ENCODE data around the gene SULT1A2. TPM values are rescaled to one million over a fixed set of nuclear protein-coding genes. Genes with fewer than 3 reads are reported as not detected.

The SULT1A2 gene
- total RNA-seq, 2 donors from 2014 or later = 0.48 TPM; not detected in 1

DNA sequence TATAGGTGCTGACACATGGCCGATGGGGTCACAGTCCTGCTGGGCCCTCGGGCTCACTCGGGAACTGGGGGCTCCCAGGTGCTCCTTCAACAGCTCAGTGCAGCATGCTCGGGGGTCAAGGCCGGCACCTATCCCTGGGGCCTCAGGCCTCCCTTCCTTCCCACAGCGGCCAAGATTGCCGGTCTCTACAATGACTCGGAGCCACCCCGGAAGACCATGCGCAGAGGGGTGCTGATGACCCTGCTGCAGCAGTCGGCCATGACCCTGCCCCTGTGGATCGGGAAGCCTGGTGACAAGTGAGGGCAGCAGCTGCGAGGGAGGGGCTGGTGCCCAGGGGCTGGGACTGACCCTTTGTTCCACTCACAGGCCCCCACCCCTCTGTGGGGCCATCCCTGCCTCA lies 6.9 kb downstream of the SULT1A2 start:
- Mint-ChIP-seq H3K27me3 (no peaks in the 10 kb centered on the region), H3K4me1 (no peaks in the 10 kb centered on the region), H3K9me3 (no peaks in the 10 kb centered on the region), H3K4me3 (no peak overlapping the region), H3K27ac (no peak overlapping the region), H3K36me3 (ENCODE audit: low read depth) (peaks cover 71% of the 10 kb centered on the region)
- no peak for ATAC-seq (replicated peaks)

DNA sequence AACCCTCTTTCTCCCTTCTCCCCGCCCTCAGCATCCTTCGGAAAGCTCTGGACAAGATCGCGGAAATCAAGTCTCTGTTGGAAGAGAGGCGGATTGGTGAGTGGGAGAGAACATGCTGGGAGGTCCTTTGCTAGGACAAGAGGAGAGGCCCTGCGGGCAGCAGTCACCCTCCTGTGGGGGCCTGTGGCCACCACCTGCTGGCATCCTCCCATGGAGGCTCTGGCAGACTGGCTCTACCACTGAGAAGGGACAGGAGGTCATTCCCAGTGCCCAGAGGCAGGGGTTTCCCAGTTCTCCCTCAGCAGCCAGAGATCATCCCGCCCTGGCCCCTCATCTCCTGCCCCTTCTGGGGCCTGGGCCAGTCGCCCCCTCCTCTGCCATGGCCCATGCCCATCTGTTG lies 7.8 kb downstream of the SULT1A2 start:
- ATAC-seq (replicated peaks) = no peak
- Mint-ChIP-seq H3K9me3 (no peaks in the 10 kb centered on the region), H3K4me1 (no peaks in the 10 kb centered on the region), H3K36me3 (ENCODE audit: low read depth) (peaks cover 76% of the 10 kb centered on the region), H3K27me3 (no peaks in the 10 kb centered on the region), H3K27ac (peak overlapping the region; percentile 26), H3K4me3 (no peak overlapping the region)

DNA sequence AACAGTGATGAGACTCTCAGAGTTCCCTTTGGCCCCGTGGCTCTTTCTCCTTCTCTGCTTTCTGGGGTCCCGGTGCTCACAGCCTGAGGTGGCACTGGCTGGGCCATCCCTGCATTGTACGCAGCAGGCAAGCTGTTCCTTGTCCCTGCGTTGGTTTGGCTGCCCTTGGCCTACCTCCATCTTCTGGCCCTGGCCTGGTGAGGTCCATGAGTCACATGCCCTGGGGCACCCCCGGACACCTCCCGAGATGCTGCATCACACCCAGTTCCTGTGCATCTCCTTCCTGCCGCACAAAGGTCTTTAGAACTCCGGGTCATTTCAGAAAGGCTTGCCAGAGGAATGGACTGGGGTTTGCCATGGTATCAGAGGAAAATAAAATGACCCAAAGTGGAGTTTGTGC lies 9.5 kb downstream of the SULT1A2 start:
- H3K9me3 Mint-ChIP-seq = no peaks in the 10 kb centered on the region
- H3K36me3 Mint-ChIP-seq (ENCODE audit: low read depth) = peaks cover 89% of the 10 kb centered on the region
- no peak overlapping the region for H3K4me3 Mint-ChIP-seq
- ATAC-seq (replicated peaks) = no peak
- peak overlapping the region; percentile 50 for H3K27ac Mint-ChIP-seq
- no peaks in the 10 kb centered on the region for H3K4me1 Mint-ChIP-seq
- no peaks in the 10 kb centered on the region for H3K27me3 Mint-ChIP-seq

DNA sequence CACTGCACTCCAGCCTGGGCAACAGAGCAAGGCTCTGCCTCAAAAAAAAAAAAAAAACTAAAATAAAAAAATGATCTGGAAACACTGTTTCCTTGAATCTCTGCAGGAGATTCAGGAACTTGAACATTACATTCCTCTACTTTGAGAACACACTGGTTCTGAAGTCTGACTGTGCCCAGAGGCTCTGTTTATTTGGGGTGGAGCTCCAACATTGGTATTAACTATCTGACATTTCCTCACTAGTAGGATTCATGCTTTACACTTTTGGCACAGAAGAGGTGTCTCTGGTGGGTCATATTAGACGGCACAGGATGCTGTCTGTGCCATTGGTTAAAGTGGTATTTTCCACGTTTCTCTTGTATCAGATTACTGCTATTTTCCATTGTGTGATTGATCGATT lies 10.4 kb downstream of the SULT1A2 start:
- no peak for ATAC-seq (replicated peaks)
- Mint-ChIP-seq H3K4me1 (no peaks in the 10 kb centered on the region), H3K4me3 (no peak overlapping the region), H3K27me3 (no peaks in the 10 kb centered on the region), H3K36me3 (ENCODE audit: low read depth) (peaks cover 89% of the 10 kb centered on the region), H3K27ac (no peak overlapping the region), H3K9me3 (no peaks in the 10 kb centered on the region)

DNA sequence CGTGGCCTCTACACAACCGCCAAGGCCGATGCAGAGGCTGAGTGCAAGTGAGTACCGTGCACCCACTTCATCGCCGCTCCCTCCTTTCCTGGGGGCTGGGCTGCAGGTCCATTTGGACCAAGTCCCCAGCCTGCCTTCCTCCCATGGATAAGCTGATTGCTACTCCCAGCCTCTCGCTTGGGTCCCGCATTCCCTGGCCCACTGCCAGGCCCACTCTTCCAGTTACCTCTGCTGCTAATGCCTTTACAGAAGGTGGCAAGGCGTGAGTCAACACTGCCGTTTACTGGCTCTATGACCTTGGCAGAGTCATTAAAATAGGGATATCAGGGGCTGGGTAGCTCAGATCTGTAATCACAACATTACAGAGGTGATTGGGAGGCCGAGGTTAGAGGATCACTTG lies 11.2 kb downstream of the SULT1A2 start:
- no peak overlapping the region for H3K27ac Mint-ChIP-seq
- no peaks in the 10 kb centered on the region for H3K4me1 Mint-ChIP-seq
- no peaks in the 10 kb centered on the region for H3K27me3 Mint-ChIP-seq
- no peak overlapping the region for H3K4me3 Mint-ChIP-seq
- no peaks in the 10 kb centered on the region for H3K9me3 Mint-ChIP-seq
- ATAC-seq (replicated peaks) = no peak
- peaks cover 89% of the 10 kb centered on the region for H3K36me3 Mint-ChIP-seq (ENCODE audit: low read depth)

DNA sequence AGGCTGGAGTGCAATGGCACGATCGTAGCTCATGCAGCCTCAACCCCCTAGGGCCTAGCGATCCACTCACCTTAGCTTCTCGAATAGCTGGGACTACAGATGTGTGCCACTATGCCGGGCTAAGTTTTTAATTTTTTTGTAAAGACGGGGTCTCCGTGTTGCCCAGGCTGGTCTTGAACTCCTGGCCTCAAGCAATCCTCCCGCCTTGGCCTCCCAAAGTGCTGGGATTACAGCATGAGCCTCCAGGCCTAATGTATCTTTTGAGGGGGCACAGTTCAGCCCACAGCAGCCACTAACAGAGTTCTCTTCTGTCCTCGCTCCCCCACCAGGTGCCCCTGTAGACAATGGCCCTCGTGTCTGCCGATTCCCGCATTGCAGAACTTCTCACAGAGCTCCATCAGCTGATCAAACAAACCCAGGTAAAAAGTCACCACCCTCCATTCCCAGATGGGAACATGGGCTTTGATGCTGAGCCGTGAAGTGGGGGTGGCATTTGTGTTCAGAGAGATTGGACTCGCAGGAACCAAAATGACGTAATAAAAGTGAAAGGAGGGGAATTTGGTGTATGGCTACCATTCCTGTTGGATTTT lies 16.0 kb downstream of the SULT1A2 start:
- Mint-ChIP-seq H3K27me3 (no peaks in the 10 kb centered on the region), H3K36me3 (ENCODE audit: low read depth) (peaks cover 62% of the 10 kb centered on the region), H3K4me3 (no peak overlapping the region), H3K9me3 (no peaks in the 10 kb centered on the region), H3K27ac (no peak overlapping the region), H3K4me1 (no peaks in the 10 kb centered on the region)
- no peak for ATAC-seq (replicated peaks)

DNA sequence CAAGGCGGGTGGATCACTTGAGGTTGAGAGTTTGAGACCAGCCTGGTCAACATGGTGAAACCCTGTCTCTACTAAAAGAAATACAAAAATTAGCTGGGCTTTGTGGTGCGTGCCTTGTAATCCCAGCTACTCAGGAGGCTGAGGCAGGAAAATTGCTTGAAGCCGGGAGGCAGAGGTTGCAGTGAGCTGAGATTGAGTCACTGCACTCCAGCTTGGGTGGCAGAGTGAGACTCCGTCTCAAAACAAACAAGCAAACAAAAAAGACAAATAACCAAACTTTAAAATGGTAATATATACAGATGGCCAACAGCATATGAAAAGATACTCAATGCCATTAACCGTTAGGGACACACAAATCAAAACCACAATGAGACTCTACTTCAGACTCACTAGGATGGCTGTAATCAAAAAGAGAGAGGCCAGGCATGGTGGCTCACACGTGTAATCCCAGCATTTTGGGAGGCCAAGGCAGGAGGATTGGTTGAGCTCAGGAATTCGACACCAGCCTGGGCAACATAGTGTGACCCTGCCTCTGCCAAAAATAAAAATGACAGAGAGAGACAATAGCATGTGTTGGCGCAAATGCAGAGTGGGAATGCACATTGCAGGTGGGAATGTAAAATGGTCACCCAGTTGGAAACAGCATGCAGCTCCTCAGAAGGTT lies 21.3 kb downstream of the SULT1A2 start:
- Mint-ChIP-seq H3K4me3 (no peak overlapping the region), H3K4me1 (peaks cover 10% of the 10 kb centered on the region), H3K27me3 (no peaks in the 10 kb centered on the region), H3K9me3 (no peaks in the 10 kb centered on the region), H3K36me3 (ENCODE audit: low read depth) (peaks cover 15% of the 10 kb centered on the region), H3K27ac (peak overlapping the region; percentile 3)
- no peak for ATAC-seq (replicated peaks)

DNA sequence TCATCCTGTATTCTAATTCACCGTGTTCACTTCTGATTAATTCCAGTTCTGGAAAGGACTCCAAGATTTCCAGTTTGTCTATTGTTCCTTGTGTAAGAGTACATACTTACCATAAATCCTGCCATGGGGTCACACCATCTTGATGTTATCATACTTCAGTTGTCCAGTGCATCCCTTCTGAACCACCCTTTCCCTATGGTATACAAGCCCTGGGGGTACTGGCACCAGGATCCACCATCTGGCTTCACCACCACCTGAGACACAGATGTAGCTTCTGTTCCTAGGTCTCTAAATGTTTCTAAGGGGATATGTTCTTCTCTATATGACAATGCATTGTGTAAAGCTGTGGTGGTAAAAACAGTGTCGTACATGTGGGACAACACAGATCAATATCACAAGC lies 21.9 kb downstream of the SULT1A2 start:
- no peak for ATAC-seq (replicated peaks)
- Mint-ChIP-seq H3K36me3 (ENCODE audit: low read depth) (peaks cover 15% of the 10 kb centered on the region), H3K9me3 (no peaks in the 10 kb centered on the region), H3K27ac (no peak overlapping the region), H3K4me3 (no peak overlapping the region), H3K4me1 (peaks cover 10% of the 10 kb centered on the region), H3K27me3 (no peaks in the 10 kb centered on the region)

DNA sequence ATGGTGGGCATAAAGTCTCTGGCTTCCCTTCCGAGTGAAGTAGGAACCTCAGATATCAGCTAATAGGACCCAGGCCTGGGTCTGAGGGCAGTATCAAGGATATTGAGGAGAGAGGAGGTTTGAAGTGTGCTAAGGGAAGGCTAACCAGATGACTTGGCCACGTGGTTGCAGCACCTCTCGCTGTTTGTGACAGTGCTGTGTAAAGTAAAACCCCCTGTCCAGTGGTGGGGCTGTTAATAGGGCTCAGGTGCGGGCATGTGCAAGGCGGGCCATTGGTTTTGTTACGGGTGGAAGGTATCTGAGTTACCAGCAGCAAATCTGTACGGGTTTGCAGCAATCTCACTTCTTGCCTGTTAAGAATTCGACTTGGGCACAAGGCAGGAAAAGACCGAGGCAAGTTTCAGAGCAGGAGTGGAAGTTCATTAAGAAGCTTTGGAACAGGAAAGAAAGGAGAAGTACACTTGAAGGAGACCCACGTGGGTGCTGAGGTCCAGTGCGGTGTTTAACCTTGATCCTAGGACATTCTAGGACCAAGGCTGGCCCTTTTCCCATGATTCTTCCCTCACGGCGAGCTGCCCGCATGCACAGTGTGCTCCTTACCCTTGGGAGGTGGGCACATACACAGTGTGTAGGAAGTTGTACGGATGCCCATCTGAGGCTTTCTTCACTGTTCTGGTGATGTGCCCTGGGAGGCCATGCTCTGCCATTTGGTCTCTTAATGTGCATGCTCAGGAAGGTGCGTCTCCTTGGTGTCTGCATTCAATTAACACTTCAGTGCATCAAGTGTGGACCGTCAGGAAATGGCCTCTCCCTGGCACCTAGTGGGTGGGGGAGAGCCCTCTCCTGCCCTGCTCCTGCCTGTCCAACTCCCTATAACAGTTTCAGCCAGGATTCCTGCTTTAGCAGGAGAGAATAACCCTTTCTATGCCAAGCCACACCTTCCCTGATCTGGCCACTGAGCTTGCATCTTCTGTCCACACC lies 22.8 kb downstream of the SULT1A2 start:
- Mint-ChIP-seq H3K4me3 (no peak overlapping the region), H3K27me3 (no peaks in the 10 kb centered on the region), H3K27ac (peak overlapping the region; percentile 24), H3K4me1 (peaks cover 10% of the 10 kb centered on the region), H3K36me3 (ENCODE audit: low read depth) (peaks cover 15% of the 10 kb centered on the region), H3K9me3 (no peaks in the 10 kb centered on the region)
- no peak for ATAC-seq (replicated peaks)

DNA sequence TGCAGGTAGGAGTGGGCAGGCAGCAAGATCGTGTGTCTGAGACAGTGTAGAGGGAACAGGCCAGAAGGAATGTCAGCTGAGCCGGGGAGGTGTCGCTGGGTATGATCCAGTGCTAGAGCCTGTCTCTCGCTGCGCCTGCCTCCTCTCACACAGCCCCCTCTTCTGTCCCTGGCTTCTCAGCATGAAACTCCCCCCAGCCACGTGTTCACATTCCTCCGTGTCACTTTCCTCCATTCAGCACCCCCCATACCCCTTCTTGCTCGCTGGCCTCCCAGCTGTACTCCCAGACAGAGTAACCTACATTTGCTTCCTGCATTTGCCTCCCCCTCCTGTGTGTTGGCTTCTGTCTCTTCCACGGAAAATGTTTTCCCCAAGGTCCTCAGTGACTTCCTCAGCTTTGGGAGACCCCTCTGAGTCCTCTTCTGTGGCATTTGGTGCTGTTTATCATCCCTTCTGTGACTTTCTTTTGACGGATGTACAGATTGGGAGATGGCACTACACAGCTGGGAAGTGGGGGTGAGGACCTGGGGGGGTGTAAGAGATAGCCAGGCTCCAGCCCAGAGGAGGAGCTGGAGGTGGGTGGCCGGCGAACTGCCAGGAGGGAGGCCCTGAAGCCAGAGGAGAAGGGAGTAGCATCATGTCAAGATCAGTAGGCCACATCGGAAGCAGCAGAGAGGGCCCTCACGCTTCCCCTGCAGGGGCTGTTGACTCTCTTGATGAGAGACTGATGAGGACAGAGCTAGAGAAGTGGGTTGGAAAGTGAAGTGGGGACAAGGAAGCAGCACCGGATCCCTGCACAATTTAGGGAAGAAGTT lies 23.9 kb downstream of the SULT1A2 start:
- H3K27ac Mint-ChIP-seq = peak overlapping the region; percentile 24
- peaks cover 10% of the 10 kb centered on the region for H3K36me3 Mint-ChIP-seq (ENCODE audit: low read depth)
- no peaks in the 10 kb centered on the region for H3K27me3 Mint-ChIP-seq
- no peak overlapping the region for H3K4me3 Mint-ChIP-seq
- peaks cover 10% of the 10 kb centered on the region for H3K4me1 Mint-ChIP-seq
- no peaks in the 10 kb centered on the region for H3K9me3 Mint-ChIP-seq
- ATAC-seq (replicated peaks) = no peak

DNA sequence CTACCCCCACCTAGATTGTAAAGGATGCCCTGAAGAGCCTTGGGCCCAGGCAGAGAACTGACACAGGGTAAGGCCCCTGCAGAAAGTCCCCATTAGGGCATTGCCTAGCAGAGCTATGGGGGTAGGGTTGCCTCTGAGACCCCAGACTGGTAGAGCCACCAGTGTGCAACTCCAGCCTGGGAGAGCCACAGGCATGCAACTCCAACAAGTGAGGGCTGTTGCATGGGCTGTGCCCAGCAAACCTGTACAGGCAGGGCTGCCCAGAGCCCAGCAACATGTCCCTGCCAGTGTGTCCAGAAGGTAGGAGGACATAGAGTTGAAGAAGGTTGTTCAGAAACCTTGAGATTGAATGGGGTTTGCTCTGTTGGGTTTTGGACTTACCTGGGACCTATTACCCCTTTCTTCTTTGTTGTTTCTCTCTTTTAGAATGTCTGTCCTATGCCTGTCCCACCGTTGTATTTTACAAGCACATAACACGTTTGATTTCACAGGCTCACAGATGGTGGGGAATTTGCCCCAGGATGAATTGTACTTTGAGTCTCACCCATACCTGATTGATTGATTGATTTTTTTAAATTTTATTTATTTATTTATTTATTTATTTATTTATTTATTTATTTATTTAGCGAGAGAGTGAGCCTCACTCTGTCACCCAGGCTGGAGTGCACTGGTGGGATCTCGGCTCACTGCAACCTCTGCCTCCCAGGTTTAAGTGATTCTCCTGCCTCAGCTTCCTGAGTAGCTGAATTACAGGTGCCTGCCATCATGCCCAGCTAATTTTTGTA lies 26.7 kb downstream of the SULT1A2 start:
- H3K27me3 Mint-ChIP-seq = no peaks in the 10 kb centered on the region
- H3K9me3 Mint-ChIP-seq = peaks cover 4% of the 10 kb centered on the region
- ATAC-seq (replicated peaks) = no peak
- no peak overlapping the region for H3K4me3 Mint-ChIP-seq
- H3K4me1 Mint-ChIP-seq = peaks cover 10% of the 10 kb centered on the region
- peaks cover 6% of the 10 kb centered on the region for H3K36me3 Mint-ChIP-seq (ENCODE audit: low read depth)
- H3K27ac Mint-ChIP-seq = peak overlapping the region; percentile 61

DNA sequence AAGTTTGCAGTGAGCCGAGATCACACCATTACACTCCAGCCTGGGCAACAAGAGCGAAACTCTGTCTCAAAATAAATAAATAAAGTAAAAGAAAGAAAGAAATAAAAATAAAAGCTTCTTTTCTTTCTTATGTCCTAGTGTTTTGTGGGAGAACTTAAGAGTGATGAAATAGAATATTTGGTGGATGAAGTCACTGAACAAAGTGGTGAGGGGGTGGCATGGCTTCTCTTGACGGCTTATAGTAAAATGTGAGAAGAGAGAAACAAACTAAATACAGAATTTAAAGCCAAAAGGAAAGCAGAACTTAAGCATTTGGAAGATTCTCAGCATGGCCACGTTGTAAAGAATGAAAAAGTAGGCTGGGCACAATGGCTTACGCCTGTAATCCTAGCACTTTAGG lies 27.8 kb downstream of the SULT1A2 start:
- H3K27ac Mint-ChIP-seq = no peak overlapping the region
- no peak for ATAC-seq (replicated peaks)
- H3K27me3 Mint-ChIP-seq = no peaks in the 10 kb centered on the region
- H3K4me3 Mint-ChIP-seq = no peak overlapping the region
- H3K9me3 Mint-ChIP-seq = peaks cover 4% of the 10 kb centered on the region
- H3K4me1 Mint-ChIP-seq = peaks cover 7% of the 10 kb centered on the region
- H3K36me3 Mint-ChIP-seq (ENCODE audit: low read depth) = peaks cover 6% of the 10 kb centered on the region

DNA sequence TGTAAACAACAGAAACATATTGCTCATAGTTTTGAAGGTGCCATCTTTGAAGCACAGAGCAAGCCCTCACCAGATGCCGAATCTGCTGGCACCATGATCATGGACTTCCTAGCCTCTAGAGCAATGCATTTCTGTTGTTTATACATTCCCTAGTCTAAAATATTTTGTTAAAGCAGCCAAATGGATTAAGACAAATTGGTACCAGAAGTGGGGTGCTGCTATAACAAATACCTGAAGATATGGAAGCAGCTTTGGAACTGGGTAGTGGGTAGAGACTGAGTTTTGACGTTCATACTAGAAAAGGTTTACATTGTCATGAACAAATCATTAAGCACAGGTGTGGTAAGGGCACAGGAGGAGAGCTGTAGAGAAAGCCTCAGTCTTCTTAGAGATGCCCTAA lies 29.6 kb downstream of the SULT1A2 start:
- ATAC-seq (replicated peaks) = no peak
- H3K4me1 Mint-ChIP-seq = peaks cover 5% of the 10 kb centered on the region
- peaks cover 4% of the 10 kb centered on the region for H3K9me3 Mint-ChIP-seq
- peaks cover 12% of the 10 kb centered on the region for H3K36me3 Mint-ChIP-seq (ENCODE audit: low read depth)
- H3K4me3 Mint-ChIP-seq = no peak overlapping the region
- H3K27me3 Mint-ChIP-seq = no peaks in the 10 kb centered on the region
- H3K27ac Mint-ChIP-seq = no peak overlapping the region
